SU-DHL-6 (cell line): ENCODE measurements around the gene TTLL8.

ENCODE experiments used
- H2AFZ ChIP-seq: fragments of 200-600 bp; sonication (generic); 2 replicates; pipeline ENCODE4 v1.6.1; 2014; ENCODE audit warnings: low read depth, mild to moderate bottlenecking, moderate library complexity, mixed read lengths, antibody characterized with exemption, low read length; ENCODE audit not compliant: severe bottlenecking
- H3F3A ChIP-seq: fragments of 200-600 bp; shearing (Covaris generic); 2 replicates; pipeline ENCODE4 v1.6.0; 2016; ENCODE audit warnings: antibody characterized with exemption, mild to moderate bottlenecking; ENCODE audit not compliant: insufficient read depth
- H3K27ac ChIP-seq: fragments of 200-600 bp; sonication (generic); 2 replicates; pipeline ENCODE4 v1.5.1; 2016; ENCODE audit warnings: low read depth, mild to moderate bottlenecking, low read length, moderate library complexity, mixed read lengths
- H3K27me3 ChIP-seq: fragments of 200-600 bp; sonication (generic), shearing (Covaris generic); 2 replicates; pipeline ENCODE4 v1.6.0; 2014; ENCODE audit warnings: mild to moderate bottlenecking, low read length
- H3K36me3 ChIP-seq: fragments of 200-600 bp; sonication (generic); 2 replicates; pipeline ENCODE4 v1.6.1; 2014; ENCODE audit warnings: mild to moderate bottlenecking, low read length, mixed read lengths
- H3K4me2 ChIP-seq: fragments of 300-600, 200-600 bp; shearing (Covaris generic), sonication (generic); 2 replicates; pipeline ENCODE4 v1.6.0; 2014; ENCODE audit warnings: low read length, low read depth, mild to moderate bottlenecking; ENCODE audit not compliant: poor library complexity, severe bottlenecking
- H3K4me3 ChIP-seq: fragments of 200-600 bp; sonication (generic); 2 replicates; pipeline ENCODE4 v1.5.1; 2014; ENCODE audit warnings: antibody characterized with exemption, low read length, mild to moderate bottlenecking, mixed read lengths; ENCODE audit not compliant: insufficient read depth, poor library complexity, severe bottlenecking
- H3K79me2 ChIP-seq: fragments of 200-600 bp; sonication (generic); 2 replicates; pipeline ENCODE4 v1.6.1; 2014; ENCODE audit warnings: mild to moderate bottlenecking, low read length, moderate library complexity; ENCODE audit not compliant: insufficient read depth
- H3K9ac ChIP-seq: fragments of 200-600 bp; sonication (generic); 2 replicates; pipeline ENCODE4 v1.7.0; 2014; ENCODE audit warnings: mild to moderate bottlenecking, low read length
- H3K9me2 ChIP-seq: fragments of 200-600 bp; sonication (generic); replicated peaks from 2 replicates; pipeline ENCODE4 v1.6.1; 2014; ENCODE audit warnings: low read length; ENCODE audit not compliant: insufficient read depth
- H3K9me3 ChIP-seq: fragments of 200-600 bp; sonication (generic); 2 replicates; pipeline ENCODE4 v1.6.1; 2014; ENCODE audit warnings: low read length, mixed read lengths; ENCODE audit not compliant: insufficient read depth
- H4K20me1 ChIP-seq: fragments of 200-600 bp; sonication (generic); 2 replicates; pipeline ENCODE4 v1.6.1; 2014; ENCODE audit warnings: low read depth, mild to moderate bottlenecking, antibody characterized with exemption, low read length, moderate library complexity, mixed read lengths
- CTCF ChIP-seq: fragments of 200-600 bp; sonication (generic); IDR thresholded peaks from one replicate; pipeline ENCODE4 v1.5.1; 2017; ENCODE audit warnings: antibody characterized with exemption, mild to moderate bottlenecking, low read length, moderate library complexity; ENCODE audit not compliant: insufficient read depth, poor library complexity, severe bottlenecking
- EZH2phosphoT487 ChIP-seq: fragments of 200-600 bp; sonication (generic), shearing (Covaris generic); conservative IDR thresholded peaks from 2 replicates; pipeline ENCODE4 v1.6.1; 2018; ENCODE audit warnings: mild to moderate bottlenecking, antibody characterized with exemption, low read length, moderate library complexity, mixed read lengths

The TTLL8 gene

GRCh38 chr22:50070366-50070765 is 12.3 kb upstream of the TTLL8 start:
- Histone ChIP-seq H3K9me3 (no peaks in the 10 kb centered on the region), H4K20me1 (no peaks in the 10 kb centered on the region), H3K27me3 (no peaks in the 10 kb centered on the region), H3K27ac (no peak overlapping the region), H3K79me2 (no peaks in the 10 kb centered on the region), H3F3A (no peaks in the 10 kb centered on the region), H3K36me3 (no peaks in the 10 kb centered on the region), H3K9ac (no peak overlapping the region), H3K4me3 (no peak overlapping the region), H3K4me2 (no peak overlapping the region), H3K9me2 (no peaks in the 10 kb centered on the region), H2AFZ (no peak overlapping the region)
- TF ChIP-seq EZH2phosphoT487, result no peak
- TF ChIP-seq CTCF, result no peak

GRCh38 chr22:50068096-50068495 is 10.0 kb upstream of the TTLL8 start:
- no peak overlapping the region for H3K4me3 ChIP-seq
- no peaks in the 10 kb centered on the region for H4K20me1 ChIP-seq
- no peak overlapping the region for H3K27ac ChIP-seq
- TF ChIP-seq CTCF (no peak), EZH2phosphoT487 (no peak)
- H3F3A ChIP-seq, result no peaks in the 10 kb centered on the region
- no peak overlapping the region for H3K4me2 ChIP-seq
- no peaks in the 10 kb centered on the region for H3K9me2 ChIP-seq
- H3K9me3 ChIP-seq, result no peaks in the 10 kb centered on the region
- no peaks in the 10 kb centered on the region for H3K79me2 ChIP-seq
- H3K27me3 ChIP-seq, result no peaks in the 10 kb centered on the region
- H3K9ac ChIP-seq, result no peak overlapping the region
- no peaks in the 10 kb centered on the region for H3K36me3 ChIP-seq
- no peak overlapping the region for H2AFZ ChIP-seq

- no peaks in the 10 kb centered on the region for H4K20me1 ChIP-seq
- H3K27ac ChIP-seq, result no peak overlapping the region
- no peak overlapping the region for H3K4me2 ChIP-seq
- no peaks in the 10 kb centered on the region for H3F3A ChIP-seq
- no peaks in the 10 kb centered on the region for H3K36me3 ChIP-seq
- no peaks in the 10 kb centered on the region for H3K79me2 ChIP-seq
- H2AFZ ChIP-seq, result no peak overlapping the region
- no peaks in the 10 kb centered on the region for H3K27me3 ChIP-seq
- H3K9me2 ChIP-seq, result no peaks in the 10 kb centered on the region
- H3K9ac ChIP-seq, result no peak overlapping the region
- no peak overlapping the region for H3K4me3 ChIP-seq
- no peaks in the 10 kb centered on the region for H3K9me3 ChIP-seq
- TF ChIP-seq EZH2phosphoT487 (no peak), CTCF (no peak)
Measured at GRCh38 chr22:50067244-50067643, 9.1 kb upstream of the TTLL8 start.

GRCh38 chr22:50064453-50064852 is 6.4 kb upstream of the TTLL8 start:
- Histone ChIP-seq H3K9me2 (no peaks in the 10 kb centered on the region), H3K36me3 (no peaks in the 10 kb centered on the region), H3K4me3 (no peak overlapping the region), H2AFZ (no peak overlapping the region), H3K4me2 (no peak overlapping the region), H3K27ac (no peak overlapping the region), H3K79me2 (no peaks in the 10 kb centered on the region), H3F3A (no peaks in the 10 kb centered on the region), H4K20me1 (no peaks in the 10 kb centered on the region), H3K9me3 (no peaks in the 10 kb centered on the region), H3K27me3 (no peaks in the 10 kb centered on the region), H3K9ac (no peak overlapping the region)
- TF ChIP-seq EZH2phosphoT487, result no peak
